LNCaP clone FGC (cell line): ENCODE data around the gene AGBL3.
"Not testable (repeated sequence)": the region's sequence is repeated elsewhere in the genome, so short reads cannot be mapped to it uniquely, and the experiment has no call there.

ENCODE experiments used
- DNase-seq: peaks from one replicate; pipeline ENCODE4 v3.0.0-alpha.2; 2011; ENCODE audit warnings: low read depth
- H3K4me3 ChIP-seq: 2 replicates; pipeline ENCODE4 v1.5.1; 2011; ENCODE audit warnings: mild to moderate bottlenecking, low read depth, low read length, control low read depth
- TF ChIP-seq, protein P1 (sequence below): IDR thresholded peaks from 2 replicates; pipeline ENCODE4 v1.5.1; 2012; ENCODE audit warnings: mild to moderate bottlenecking; ENCODE audit not compliant: control insufficient read depth, insufficient read depth; ENCODE audit errors: extremely low read depth

Gene AGBL3

DNA sequence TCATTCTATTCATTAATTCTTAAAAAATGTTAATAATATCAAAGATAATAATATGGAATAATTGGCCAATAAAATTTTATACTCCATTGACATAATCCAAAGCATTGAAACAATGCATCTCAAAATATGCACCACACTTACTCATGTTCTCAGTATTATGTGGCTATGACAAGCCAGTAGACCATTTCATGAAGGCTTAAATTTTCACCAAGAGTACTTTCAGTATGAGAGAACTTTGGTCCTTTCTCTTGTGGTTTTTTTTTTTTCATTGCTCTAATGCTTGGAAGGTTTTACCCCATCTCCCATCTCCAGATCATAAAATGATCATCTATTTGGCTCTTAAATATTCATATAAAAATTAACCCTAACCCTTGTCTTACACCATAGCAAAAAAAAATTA lies 116.1 kb downstream of the AGBL3 start:
- DNase-seq = no peak
- no peak overlapping the region for H3K4me3 ChIP-seq
- TF ChIP-seq, protein P1, sequence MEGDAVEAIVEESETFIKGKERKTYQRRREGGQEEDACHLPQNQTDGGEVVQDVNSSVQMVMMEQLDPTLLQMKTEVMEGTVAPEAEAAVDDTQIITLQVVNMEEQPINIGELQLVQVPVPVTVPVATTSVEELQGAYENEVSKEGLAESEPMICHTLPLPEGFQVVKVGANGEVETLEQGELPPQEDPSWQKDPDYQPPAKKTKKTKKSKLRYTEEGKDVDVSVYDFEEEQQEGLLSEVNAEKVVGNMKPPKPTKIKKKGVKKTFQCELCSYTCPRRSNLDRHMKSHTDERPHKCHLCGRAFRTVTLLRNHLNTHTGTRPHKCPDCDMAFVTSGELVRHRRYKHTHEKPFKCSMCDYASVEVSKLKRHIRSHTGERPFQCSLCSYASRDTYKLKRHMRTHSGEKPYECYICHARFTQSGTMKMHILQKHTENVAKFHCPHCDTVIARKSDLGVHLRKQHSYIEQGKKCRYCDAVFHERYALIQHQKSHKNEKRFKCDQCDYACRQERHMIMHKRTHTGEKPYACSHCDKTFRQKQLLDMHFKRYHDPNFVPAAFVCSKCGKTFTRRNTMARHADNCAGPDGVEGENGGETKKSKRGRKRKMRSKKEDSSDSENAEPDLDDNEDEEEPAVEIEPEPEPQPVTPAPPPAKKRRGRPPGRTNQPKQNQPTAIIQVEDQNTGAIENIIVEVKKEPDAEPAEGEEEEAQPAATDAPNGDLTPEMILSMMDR = no peak

DNA sequence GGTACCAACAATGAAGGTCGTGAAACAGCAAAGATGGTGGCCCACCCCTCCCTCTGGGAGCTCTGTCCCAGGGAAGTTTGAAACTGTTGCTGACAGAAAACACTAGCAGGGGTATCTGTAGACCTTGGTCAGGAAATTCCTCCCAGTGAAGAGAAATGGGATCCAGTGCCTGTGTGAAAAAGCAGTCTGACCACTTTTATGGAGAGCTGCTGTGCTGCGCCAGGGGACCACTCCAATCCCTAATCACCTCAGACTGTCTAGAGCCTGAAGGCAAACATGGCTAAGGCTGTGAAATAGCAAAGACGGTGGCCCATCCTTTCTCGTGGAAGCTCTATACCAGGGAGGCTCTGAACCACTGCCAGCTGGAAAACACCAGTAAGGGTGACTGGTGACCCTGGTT lies 123.3 kb downstream of the AGBL3 start:
- TF ChIP-seq, protein P1 = no peak
- H3K4me3 ChIP-seq = no peak overlapping the region
- no peak for DNase-seq

DNA sequence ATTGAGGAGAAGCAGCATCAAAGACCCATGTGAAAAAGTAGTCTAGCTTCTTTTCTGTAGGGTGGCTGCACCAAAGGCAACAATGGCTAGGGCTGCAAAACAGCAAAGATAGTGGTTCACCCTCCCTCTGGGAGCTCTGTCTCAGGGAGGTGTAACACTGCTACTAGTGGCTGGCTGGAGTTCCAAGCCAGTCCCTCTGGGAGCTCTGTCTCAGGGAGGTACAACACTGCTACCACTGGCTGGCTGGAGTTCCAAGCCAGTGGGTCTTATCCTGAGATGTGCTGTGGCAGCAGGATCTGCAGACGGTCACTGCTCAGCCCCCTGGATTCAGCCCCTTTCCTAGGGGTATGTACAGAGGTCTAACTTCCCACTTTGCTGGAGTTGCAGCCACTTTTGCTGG lies 123.7 kb downstream of the AGBL3 start:
- no peak overlapping the region for H3K4me3 ChIP-seq
- DNase-seq = no peak
- TF ChIP-seq, protein P1 = no peak

DNA sequence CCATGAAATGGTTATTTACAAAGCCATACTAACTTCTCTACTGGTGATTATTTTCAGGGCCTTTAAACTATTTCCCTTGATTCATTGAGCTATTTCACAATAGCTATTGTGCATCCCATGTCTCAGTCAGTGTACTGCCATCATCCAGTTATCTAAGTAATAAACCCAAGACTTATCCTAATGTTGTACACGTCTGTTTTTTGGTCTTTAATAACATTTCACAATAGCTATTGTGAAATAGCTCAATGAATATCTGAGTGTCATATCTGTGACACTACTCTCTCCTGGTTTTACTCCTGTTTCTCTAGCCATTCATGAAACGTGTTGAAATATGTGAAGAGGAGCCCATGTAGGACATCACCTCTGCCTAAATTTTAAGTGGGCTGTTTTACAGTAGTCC lies 125.1 kb downstream of the AGBL3 start:
- TF ChIP-seq, protein P1 = no peak
- DNase-seq = no peak
- H3K4me3 ChIP-seq = no peak overlapping the region

DNA sequence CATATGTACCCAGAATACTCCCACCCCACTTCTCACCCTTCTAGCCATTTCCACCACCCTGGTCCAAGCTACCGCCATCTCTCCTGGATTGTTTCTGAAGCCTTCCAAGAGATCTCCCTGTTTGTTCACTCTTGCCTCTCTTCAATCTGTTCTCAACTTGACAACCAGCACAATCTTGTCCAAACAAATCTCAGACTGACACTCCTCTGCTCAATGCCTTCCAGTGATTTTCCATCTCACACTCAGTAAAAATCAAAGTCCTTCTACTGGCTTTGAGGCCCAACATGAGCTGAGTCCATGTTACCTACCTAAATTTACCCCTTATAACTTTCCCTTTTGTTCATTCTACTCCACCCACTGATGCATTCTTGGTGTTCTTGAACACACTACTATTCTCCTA lies 128.3 kb downstream of the AGBL3 start:
- TF ChIP-seq, protein P1 = no peak
- no peak overlapping the region for H3K4me3 ChIP-seq
- no peak for DNase-seq

DNA sequence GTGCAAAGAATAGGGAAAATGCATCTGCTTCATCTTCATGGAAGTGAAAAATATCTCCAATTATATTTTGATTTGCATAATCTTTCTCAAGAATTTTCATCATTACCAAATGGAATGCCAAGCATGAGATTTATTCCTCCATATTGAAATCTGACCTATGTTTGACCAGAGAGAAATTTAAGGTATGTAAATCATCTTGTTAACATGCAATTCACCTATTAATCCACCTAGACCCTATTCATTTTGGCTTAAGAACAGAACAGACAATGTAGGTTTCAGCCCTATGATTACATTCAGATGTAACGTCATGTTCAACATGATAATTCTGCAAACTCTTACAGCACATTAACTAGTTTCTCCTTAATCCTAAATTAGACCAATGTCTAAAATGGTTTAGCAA lies 130.8 kb downstream of the AGBL3 start:
- TF ChIP-seq, protein P1 = no peak
- no peak overlapping the region for H3K4me3 ChIP-seq
- no peak for DNase-seq

DNA sequence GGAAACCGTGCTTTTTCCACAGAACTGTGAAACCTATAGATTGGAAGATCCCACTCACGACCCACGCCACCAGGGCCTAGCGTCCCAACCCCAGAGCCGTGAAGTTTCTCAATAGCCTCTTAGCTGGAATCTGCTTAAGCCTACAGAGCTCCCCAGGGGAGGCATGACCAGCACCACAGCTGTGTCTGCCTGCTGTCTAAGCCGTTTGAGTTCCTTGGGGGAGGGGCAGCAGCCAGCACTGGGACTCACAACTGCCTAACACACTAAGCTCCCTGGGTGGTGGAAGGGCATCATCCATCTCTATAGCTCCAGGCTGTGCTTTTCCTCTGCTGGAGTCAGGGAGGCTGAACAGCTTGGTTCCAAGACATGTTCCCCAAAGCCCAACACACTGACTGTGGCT lies 135.6 kb downstream of the AGBL3 start:
- TF ChIP-seq, protein P1 = no peak

DNA sequence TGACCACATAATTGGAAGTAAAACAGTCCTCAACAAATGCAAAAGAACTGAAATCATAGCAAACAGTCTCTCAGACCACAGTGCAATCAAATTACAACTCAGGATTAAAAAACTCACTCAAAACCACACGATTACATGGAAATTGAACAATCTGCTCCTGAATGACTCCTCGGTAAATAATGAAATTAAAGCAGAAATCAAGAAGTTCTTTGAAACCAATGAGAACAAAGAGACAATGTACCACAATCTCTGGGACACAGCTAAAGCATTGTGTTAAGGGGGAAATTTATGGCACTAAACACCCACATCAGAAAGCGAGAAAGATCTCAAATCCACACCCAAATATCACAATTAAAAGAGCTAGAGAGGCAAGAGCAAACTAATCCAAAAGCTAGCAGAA lies 138.3 kb downstream of the AGBL3 start:
- DNase-seq, H3K4me3 ChIP-seq: not testable (repeated sequence)

More for the DNA sequence above, 135.6 kb downstream of the AGBL3 start:
- H3K4me3 ChIP-seq = no peak overlapping the region
- no peak for DNase-seq
